Fibroblast of peridontal ligament (primary cell): ENCODE results near the gene DRGX.

Experiments used
- DNase-seq: peaks from one replicate; pipeline ENCODE4 v3.0.0-alpha.2; 2010; ENCODE audit errors: extremely low read depth

Gene DRGX

GRCh38 chr10:49320191-49320590, 75.7 kb downstream of the DRGX start:
- no peak for DNase-seq

GRCh38 chr10:49319206-49319605, 76.7 kb downstream of the DRGX start:
- DNase-seq: no peak

GRCh38 chr10:49318755-49319154, 77.1 kb downstream of the DRGX start:
- DNase-seq: no peak

GRCh38 chr10:49318028-49318427, 77.9 kb downstream of the DRGX start:
- no peak for DNase-seq

GRCh38 chr10:49314806-49315205, 81.1 kb downstream of the DRGX start:
- no peak for DNase-seq
